Spinal cord (tissue), 10 donors: ENCODE measurements around the gene NLRP6. TPM values are rescaled to one million over a fixed set of nuclear protein-coding genes. Genes with fewer than 3 reads are reported as not detected.
"Not testable (repeated sequence)": the region's sequence is repeated elsewhere in the genome, so short reads cannot be mapped to it uniquely, and the experiment has no call there.

Source experiments
- DNase-seq, 6 donors: peaks; one replicate each; pipeline versions ENCODE4 v3.0.0 to v3.0.0-alpha.2; 2013 to 2015; ENCODE audit warnings: low spot score in 6 of 6, low read depth in 4 of 6
- H3K27ac ChIP-seq: one replicate; pipeline ENCODE4 v1.5.1; 2013; ENCODE audit warnings: low read depth, low read length, control low read depth
- H3K27me3 ChIP-seq: one replicate; pipeline ENCODE4 v1.6.1; 2013; ENCODE audit warnings: low read length; ENCODE audit not compliant: control insufficient read depth, insufficient read depth
- H3K36me3 ChIP-seq: one replicate; pipeline ENCODE4 v1.6.1; 2013; ENCODE audit warnings: low read length; ENCODE audit not compliant: control insufficient read depth, insufficient read depth
- H3K4me1 ChIP-seq: one replicate; pipeline ENCODE4 v1.6.1; 2013; ENCODE audit warnings: low read length; ENCODE audit not compliant: control insufficient read depth, insufficient read depth
- H3K4me3 ChIP-seq: one replicate; pipeline ENCODE4 v1.5.1; 2013; ENCODE audit warnings: low read depth, low read length, control low read depth
- H3K9me3 ChIP-seq: one replicate; pipeline ENCODE4 v1.6.1; 2013; ENCODE audit warnings: low read length; ENCODE audit not compliant: control insufficient read depth, insufficient read depth
- WGBS: methylation state at CpG from one replicate; pipeline ENCODE4 v1.1.5; 2013; ENCODE audit warnings: missing lambda C conversion rate; ENCODE audit not compliant: insufficient coverage; 5-methylcytosine and 5-hydroxymethylcytosine counted together
- polyA plus RNA-seq, 2 donors: library from polyadenylated mRNA; unstranded; fragments of 120-200 nt; gene quantifications; one replicate each; pipeline ENCODE4 v1.2.1, GENCODE V29; 2013; ENCODE audit not compliant: insufficient read length in 2 of 2
- total RNA-seq, 2 donors: library from RNA; depleted of rRNA in 1 of 2; stranded (reverse); fragments of 120-200 nt in 1 of 2; fragments of >200 nt in 1 of 2; gene quantifications; one replicate each; pipeline versions ENCODE4 v1.2.3 to v1.2.4, GENCODE V29; 2013 to 2014
- donor health status: healthy.

NLRP6 gene
- total and polyA plus RNA-seq, 4 donors = not detected

DNA sequence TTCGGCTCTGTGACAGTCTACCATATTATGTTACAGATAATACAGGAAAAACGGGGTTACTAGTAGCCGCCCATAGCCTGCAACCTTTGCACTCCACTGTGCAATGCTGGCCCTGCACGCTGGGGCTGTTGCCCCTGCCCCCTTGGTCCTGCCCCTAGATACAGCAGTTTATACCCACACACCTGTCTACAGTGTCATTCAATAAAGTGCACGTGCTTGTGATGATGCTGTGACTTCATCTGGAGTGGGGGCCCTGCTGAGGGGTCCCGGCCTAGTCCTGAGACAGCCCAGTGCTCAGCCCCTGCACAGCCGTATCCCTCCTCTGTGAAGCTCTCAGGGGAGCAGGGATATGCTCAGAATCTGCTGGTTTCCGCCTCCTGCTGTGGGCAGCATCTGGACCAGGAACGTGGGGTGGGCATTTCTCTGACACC, 36.9 kb downstream of the NLRP6 start:
- Histone ChIP-seq H3K27ac (no peak overlapping the region), H3K4me1 (peaks cover 25% of the 10 kb centered on the region), H3K4me3 (peak overlapping the region; percentile 16), H3K9me3 (no peaks in the 10 kb centered on the region), H3K36me3 (peaks cover 2% of the 10 kb centered on the region), H3K27me3 (peaks cover 58% of the 10 kb centered on the region)
- 53% methylated on average over 6 of the region's 9 CpGs for WGBS
- DNase-seq = no peak

DNA sequence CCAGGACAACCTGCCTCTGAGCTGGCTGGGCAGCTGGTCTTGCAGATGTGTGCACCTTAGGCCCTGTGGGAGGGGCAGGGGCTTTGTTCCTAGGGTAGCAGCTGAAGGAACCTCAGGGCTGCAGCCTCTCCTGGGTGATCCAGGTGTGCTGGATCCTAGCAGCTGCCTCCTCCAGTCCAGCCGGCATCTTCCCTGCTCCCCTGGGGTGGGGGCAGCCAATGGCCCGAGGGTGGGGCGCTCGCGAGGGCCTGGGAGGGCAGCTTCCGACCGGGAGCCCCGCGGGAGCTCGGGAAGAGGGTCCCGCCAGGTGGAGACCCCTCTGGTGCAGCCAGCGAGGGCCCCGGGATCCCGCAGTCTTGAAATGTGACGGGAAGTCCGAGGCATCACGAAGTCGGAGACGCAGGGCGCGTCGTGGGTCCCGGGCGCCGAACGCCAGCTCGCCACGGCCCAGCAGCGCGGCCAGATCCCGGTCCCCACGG, 37.3 kb downstream of the NLRP6 start:
- no peaks in the 10 kb centered on the region for H3K9me3 ChIP-seq
- H3K4me1 ChIP-seq = peaks cover 25% of the 10 kb centered on the region
- peaks cover 2% of the 10 kb centered on the region for H3K36me3 ChIP-seq
- no peak overlapping the region for H3K27ac ChIP-seq
- WGBS = 14% methylated on average over 32 of the region's 32 CpGs
- H3K4me3 ChIP-seq = peak overlapping the region; percentile 16
- DNase-seq = no peak
- H3K27me3 ChIP-seq = peaks cover 58% of the 10 kb centered on the region

DNA sequence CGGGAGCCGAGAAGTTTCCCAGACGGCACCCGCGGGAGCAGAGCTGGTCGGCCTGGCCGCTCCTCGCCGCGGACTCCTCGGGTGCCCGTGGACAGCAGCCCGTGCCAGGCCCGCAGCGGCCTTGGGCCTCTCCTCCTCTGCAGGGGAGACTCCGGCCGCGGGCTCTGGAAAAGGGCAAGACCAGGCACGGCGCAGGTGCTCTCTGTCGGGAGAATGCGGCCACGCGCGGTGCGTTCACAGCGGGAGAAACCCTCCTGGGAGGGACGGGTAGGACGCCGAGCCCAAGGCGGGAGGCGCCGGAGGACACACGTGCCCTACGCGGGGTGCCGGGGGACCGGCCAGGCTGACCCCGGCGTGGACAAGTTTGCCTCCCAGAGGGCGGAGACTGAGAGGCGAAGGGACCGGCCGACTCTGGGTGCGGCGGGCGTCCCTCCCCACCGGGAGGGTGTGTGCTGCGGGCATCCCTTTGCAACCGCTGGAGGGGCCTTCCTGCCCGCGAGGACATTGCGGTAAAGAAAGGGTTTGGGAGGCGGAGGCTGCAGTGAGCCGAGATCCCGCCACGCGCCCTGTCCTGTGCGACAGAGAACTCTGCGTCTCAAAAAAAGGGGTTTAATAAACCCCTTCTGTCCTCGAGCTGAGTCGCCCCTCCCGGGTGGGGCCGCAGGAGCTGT, 38.0 kb downstream of the NLRP6 start:
- Histone ChIP-seq H3K4me1 (peaks cover 25% of the 10 kb centered on the region), H3K27me3 (peaks cover 58% of the 10 kb centered on the region), H3K36me3 (peaks cover 2% of the 10 kb centered on the region), H3K9me3 (no peaks in the 10 kb centered on the region), H3K27ac (no peak overlapping the region), H3K4me3 (peak overlapping the region; percentile 10)
- no peak for DNase-seq
- 3% methylated on average over 64 of the region's 64 CpGs for WGBS

DNA sequence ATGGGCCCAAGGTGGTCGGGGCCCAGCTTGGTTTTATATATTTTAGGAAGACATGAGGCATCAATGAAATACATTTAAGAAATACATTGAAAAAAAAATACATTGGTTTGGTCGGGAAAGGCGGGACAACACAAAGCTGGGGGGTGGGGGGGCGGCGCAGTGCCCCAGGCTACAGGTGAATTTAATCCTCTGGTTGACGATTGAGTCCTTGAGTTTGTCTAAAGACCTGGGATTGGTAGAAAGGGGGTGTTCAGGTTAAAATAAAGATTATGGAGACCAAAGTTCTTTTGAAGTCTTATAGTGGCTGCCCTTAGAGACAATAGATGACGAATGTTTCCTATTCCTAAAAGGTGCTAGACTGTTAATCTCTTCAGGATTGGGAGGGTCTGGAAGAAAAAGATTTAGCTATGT, 38.7 kb downstream of the NLRP6 start:
- WGBS = 12% methylated on average over 5 of the region's 7 CpGs

DNA sequence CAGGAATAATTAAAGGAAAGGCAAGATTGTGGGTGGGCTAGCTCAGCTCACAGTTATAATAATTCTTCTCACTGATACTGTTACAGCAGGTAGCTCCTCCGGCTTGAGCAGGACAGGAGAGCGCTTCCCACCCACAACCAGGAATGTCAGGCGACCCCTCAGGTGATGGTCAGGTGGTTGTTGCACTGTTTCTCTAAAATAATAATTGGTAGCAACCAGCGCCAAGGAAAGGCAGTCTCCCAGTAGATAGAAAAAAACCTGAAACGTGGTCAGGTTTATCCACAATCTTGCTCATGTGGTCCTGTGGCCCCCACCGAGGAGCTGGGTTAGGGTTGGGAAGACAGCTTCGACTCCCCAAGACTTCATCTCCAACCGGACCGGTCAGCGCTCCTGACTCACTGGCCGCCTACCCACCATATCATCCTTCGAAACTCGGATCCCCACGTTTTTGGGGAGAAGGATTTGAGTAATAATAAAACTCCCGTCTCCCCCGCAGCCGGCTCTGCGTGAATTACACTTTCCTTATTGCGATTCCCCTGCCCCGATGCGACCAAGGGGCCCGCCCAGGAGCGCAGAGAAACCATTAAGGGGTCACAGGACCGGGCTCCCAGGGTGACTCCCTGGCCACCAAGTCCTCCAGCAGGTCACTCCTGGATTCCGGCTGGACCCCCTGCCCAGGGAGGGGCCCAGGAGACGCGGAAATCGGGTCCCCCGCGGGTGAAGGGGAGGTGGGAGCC, 39.6 kb downstream of the NLRP6 start:
- H3K36me3 ChIP-seq, H3K9me3 ChIP-seq, H3K27ac ChIP-seq, DNase-seq, H3K4me3 ChIP-seq: not testable (repeated sequence)
- Histone ChIP-seq H3K4me1 (peaks cover 25% of the 10 kb centered on the region), H3K27me3 (peaks cover 47% of the 10 kb centered on the region)
- WGBS = no CpG with 5 or more reads among the region's 30 CpGs

More for the DNA sequence above, 38.7 kb downstream of the NLRP6 start:
- DNase-seq = no peak
- Histone ChIP-seq H3K4me1 (peaks cover 25% of the 10 kb centered on the region), H3K27ac (no peak overlapping the region), H3K4me3 (no peak overlapping the region), H3K36me3 (peaks cover 2% of the 10 kb centered on the region), H3K9me3 (no peaks in the 10 kb centered on the region), H3K27me3 (peaks cover 55% of the 10 kb centered on the region)

DNA sequence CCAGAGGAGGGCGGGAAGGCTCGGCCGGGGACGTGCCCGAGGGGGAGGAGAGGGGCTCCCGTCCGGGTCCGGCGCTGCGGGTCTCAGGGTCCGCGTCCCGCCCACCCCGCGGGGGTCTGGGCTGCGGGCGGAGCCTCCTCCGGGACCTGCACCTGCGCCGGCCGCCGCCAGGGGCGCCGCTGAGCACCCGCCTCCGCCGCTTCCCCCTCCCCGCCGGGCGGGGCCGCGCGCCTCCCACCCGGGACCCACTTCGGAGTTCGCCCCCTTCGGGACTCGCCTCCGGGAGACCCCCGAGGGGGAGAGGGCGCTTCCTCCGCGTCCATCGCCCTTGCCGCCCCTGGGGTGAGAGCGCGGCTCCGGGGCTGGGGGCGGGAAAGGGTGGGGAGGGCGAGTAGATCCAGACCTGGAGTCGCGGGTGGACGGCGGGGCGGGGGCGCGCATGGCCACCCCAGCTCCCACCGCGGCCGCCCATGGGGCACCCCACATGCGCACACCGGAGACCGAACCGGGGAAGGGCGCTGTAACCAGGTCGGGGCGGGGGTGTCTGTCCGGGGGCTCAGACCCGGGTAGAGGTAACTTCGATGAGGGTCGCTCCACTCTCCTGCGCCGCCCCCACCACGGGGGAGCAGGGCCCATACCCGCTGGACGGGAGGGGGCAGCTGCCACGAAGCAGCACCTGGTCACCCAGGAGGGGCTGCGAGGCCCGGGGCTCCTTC, 40.4 kb downstream of the NLRP6 start:
- peaks cover 42% of the 10 kb centered on the region for H3K27me3 ChIP-seq
- H3K4me3 ChIP-seq = peak overlapping the region; percentile 62
- H3K36me3 ChIP-seq, H3K9me3 ChIP-seq, H3K27ac ChIP-seq, DNase-seq: not testable (repeated sequence)
- 4% methylated on average over 9 of the region's 79 CpGs for WGBS
- H3K4me1 ChIP-seq = peaks cover 20% of the 10 kb centered on the region

DNA sequence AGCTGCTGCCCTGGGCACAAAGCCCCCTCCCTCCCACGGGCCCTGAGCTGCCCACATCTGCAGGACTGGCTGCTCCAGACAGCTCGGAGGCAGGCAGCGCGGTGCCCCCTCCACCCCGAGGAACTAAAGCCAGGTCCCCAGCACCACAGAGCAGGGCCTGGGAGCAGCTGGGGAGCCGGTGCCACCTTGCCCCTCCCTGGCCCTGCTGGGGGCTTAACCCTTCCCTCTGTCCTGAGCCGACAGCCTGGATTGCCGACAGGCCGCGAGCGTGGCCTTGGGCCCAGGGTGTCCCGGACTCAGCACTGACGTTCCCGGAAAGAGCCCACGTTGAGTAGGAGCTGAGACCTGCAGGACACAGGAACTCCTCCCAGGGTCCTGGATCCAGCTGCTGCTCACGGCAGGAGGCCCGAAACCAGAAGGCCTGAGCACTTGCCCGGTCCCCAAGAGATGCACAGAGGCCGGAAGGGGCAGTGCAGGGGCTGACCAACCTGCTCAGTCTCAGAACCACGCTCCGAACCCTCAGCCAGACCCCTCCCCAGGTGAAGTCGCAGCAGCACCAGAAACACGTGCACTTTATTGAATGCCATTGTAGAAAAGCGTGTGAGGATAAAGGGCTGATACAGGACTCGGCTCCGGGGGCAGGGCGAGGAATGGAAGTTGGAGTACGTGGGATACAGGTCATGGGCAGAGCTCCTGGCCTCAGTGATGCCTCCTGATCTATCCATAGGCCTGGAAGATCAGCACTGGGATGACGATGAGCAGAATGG, 41.1 kb downstream of the NLRP6 start:
- H3K9me3 ChIP-seq, H3K36me3 ChIP-seq, DNase-seq: not testable (repeated sequence)
- H3K27ac ChIP-seq = peak overlapping the region; percentile 71
- H3K4me1 ChIP-seq = peaks cover 19% of the 10 kb centered on the region
- H3K27me3 ChIP-seq = peaks cover 35% of the 10 kb centered on the region
- H3K4me3 ChIP-seq = peak overlapping the region; percentile 62
- 63% methylated on average over 11 of the region's 29 CpGs for WGBS

DNA sequence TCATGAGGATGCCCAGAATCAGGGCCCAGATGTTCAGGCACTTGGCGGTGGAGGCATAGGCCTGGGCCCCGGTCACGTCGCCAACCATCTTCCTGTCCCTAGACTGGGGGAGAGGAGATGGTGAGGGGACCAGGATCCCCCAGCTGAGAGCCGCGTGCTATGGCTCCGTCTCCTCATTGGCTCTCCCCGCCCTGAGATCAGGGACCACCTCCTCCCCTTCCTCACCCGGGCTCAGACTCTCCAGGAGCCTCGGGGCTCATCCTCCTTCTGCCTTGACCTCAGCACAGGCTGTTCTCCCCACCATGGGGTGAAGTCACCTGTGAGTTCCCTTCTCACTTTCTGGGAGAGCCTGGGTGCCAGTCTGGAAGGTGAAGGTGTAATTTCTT, 41.7 kb downstream of the NLRP6 start:
- not testable (repeated sequence) for H3K9me3 ChIP-seq, H3K36me3 ChIP-seq, DNase-seq
- Histone ChIP-seq H3K27ac (peak overlapping the region; percentile 87), H3K4me3 (peak overlapping the region; percentile 62), H3K4me1 (peaks cover 22% of the 10 kb centered on the region), H3K27me3 (peaks cover 31% of the 10 kb centered on the region)
- WGBS = no CpG with 5 or more reads among the region's 10 CpGs

DNA sequence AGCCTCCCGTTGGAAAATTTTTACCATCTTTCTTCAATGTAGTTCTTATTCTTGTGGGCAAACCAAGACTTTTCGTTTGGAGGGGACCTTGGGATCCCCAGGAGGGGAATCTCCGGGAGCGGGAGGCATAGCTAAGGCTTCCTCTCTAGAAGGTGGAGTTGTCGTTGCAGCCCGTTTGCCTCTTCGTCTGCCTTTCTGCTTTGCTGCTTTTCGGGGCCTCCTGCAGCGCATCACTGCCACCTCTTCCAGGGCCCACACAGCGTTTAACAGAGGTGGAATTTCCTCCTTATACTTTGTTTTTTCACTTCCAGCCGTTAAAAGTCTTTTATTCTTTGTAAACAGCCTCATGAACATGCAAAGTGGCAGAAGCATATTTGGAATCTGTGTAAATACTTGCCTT, 45.9 kb downstream of the NLRP6 start:
- Histone ChIP-seq H3K4me3 (no peak overlapping the region), H3K27ac (peak overlapping the region; percentile 61), H3K9me3 (no peaks in the 10 kb centered on the region), H3K27me3 (peaks cover 3% of the 10 kb centered on the region), H3K4me1 (peaks cover 34% of the 10 kb centered on the region), H3K36me3 (peaks cover 2% of the 10 kb centered on the region)
- WGBS = 58% methylated on average over 8 of the region's 11 CpGs
- no peak for DNase-seq
